ENCODE results near the gene R3HDM4. TPM values are rescaled to one million over a fixed set of nuclear protein-coding genes. Genes with fewer than 3 reads are reported as not detected.

Gene R3HDM4
- polyA plus RNA-seq, 1 experiment: 24.0 TPM

- Histone ChIP-seq H3K27ac (ENCODE audit: low read depth, low read length) (no peak overlapping the region), H3K4me3 (ENCODE audit: low read depth, low read length) (no peak overlapping the region), H3K9me3 (ENCODE audit: control insufficient read depth, insufficient read depth, low read length) (peaks cover 6% of the 10 kb centered on the region; the same call in 1 of the 2 replicates), H3K27me3 (ENCODE audit: control insufficient read depth, insufficient read depth, low read length) (peaks cover 3% of the 10 kb centered on the region)
- TF ChIP-seq CTCF (IDR thresholded peaks at IDR 0.05; ENCODE audit: low read depth, low read length): no peak
- no peak for DNase-seq (ENCODE audit: low read depth, low spot score)
- ChIA-PET POLR2A (interaction anchor here (0.7 kb wide), 1 partner anchor 10 kb away, joined by 4 read pairs; no protein-coding TSS in a partner anchor), CTCF (interaction anchor here (0.6 kb wide), 1 partner anchor 140 kb away, joined by 3 read pairs; no protein-coding TSS in a partner anchor)
These were observed 51.8 kb downstream of the R3HDM4 start for GRCh38 chr19:861141-861755.

DNA sequence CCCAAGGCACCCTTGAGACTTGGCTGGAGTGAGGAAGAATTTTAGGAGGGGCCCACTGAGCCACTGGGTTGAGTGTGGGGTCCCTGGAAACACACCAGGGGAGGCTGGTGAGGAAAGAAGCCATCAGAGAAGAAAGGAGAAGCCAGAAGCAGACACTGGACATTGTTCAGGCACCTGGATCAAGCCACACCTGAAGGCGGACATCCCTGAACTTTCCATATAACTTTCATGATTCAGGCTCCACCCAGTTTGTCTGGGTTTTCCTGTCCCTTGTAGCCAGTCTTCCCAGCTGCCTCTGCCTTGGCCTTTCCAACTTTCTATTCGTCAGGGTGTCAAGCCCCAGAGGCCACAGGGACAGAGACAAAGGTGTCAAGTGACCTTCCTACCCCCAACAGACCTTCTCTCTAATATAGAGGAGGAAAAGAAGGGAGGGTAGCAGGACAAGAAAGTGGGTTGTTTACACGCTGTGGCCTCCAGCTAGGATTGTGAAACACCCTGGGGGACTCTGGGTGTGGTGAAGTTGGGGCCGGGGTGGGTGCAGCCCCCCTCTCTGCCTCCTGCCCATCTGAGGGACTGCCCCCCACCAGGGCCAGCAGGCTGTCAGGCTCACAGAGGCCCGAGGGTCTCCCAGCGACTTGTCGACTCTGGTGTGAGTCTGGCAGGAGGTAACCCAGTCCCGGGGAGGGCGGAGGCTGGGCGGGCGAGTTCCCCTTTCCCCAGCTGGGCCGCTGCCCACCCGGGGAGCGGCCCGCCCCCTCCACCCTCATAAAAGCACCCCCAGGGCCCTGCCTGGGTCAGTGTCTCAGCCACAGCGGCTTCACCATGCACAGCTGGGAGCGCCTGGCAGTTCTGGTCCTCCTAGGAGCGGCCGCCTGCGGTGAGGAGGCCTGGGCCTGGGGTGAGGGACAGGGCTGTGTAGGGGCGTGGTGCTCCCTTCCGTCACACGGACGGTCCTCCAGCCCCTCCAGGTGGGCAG lies 53.9 kb downstream of the R3HDM4 start, which contains the start of gene CFD:
CFD (plus strand) TSS at position 797 of the 976 bp plus-strand sequence; CDS start at position 823, 26 bp downstream.
- DNase-seq (ENCODE audit: low read depth, low spot score): no peak
- no peak for TF ChIP-seq CTCF (IDR thresholded peaks at IDR 0.05; ENCODE audit: low read depth, low read length)
- Histone ChIP-seq H3K9me3 (ENCODE audit: control insufficient read depth, insufficient read depth, low read length) (peaks cover 6% of the 10 kb centered on the region; the same call in 1 of the 2 replicates), H3K4me3 (ENCODE audit: low read depth, low read length) (peak within 1 kb of the TSS; percentile 49), H3K27ac (ENCODE audit: low read depth, low read length) (no peak within 1 kb of the TSS), H3K27me3 (ENCODE audit: control insufficient read depth, insufficient read depth, low read length) (peaks cover 3% of the 10 kb centered on the region)
- POLR2A ChIA-PET: interaction anchor here (1.6 kb wide), 1 partner anchor 55 kb away, joined by 4 read pairs; no protein-coding TSS in a partner anchor
- CTCF ChIA-PET: interaction anchor here (0.7 kb wide), 1 partner anchor 63 kb away, joined by 7 read pairs; no protein-coding TSS in a partner anchor

GRCh38 chr19:858284-858683 lies 54.7 kb downstream of the R3HDM4 start:
- H3K27ac ChIP-seq (ENCODE audit: low read depth, low read length): no peak overlapping the region
- H3K4me3 ChIP-seq (ENCODE audit: low read depth, low read length): no peak overlapping the region
- TF ChIP-seq CTCF (IDR thresholded peaks at IDR 0.05; ENCODE audit: low read depth, low read length): no peak
- H3K27me3 ChIP-seq (ENCODE audit: control insufficient read depth, insufficient read depth, low read length): peaks cover 5% of the 10 kb centered on the region
- ChIA-PET POLR2A (interaction anchor here (0.7 kb wide), 1 partner anchor 21 kb away, joined by 3 read pairs; no protein-coding TSS in a partner anchor), CTCF (interaction anchor here (0.7 kb wide), 2 partner anchors 64 to 351 kb away, joined by 4 to 7 read pairs; no protein-coding TSS in a partner anchor)
- no peak for DNase-seq (ENCODE audit: low read depth, low spot score)
- H3K9me3 ChIP-seq (ENCODE audit: control insufficient read depth, insufficient read depth, low read length): peaks cover 6% of the 10 kb centered on the region; the same call in 1 of the 2 replicates

DNA sequence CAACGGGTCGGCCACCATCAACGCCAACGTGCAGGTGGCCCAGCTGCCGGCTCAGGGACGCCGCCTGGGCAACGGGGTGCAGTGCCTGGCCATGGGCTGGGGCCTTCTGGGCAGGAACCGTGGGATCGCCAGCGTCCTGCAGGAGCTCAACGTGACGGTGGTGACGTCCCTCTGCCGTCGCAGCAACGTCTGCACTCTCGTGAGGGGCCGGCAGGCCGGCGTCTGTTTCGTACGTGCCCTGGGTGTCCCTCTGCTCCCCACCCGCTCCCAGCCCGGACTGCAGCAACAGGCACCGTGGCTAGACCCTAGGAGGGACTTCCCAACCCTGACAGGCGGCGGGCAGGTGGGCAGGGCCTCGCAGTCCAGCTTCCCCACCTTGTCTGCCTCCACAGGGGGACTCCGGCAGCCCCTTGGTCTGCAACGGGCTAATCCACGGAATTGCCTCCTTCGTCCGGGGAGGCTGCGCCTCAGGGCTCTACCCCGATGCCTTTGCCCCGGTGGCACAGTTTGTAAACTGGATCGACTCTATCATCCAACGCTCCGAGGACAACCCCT lies 57.4 kb downstream of the R3HDM4 start:
- Histone ChIP-seq H3K27ac (ENCODE audit: low read depth, low read length) (no peak overlapping the region), H3K27me3 (ENCODE audit: control insufficient read depth, insufficient read depth, low read length) (peaks cover 16% of the 10 kb centered on the region), H3K4me3 (ENCODE audit: low read depth, low read length) (no peak overlapping the region), H3K9me3 (ENCODE audit: control insufficient read depth, insufficient read depth, low read length) (no peaks in the 10 kb centered on the region; the same call in 1 of the 2 replicates)
- no peak for TF ChIP-seq CTCF (IDR thresholded peaks at IDR 0.05; ENCODE audit: low read depth, low read length)
- ChIA-PET CTCF (no interaction called here), POLR2A (no interaction called here)
- no peak for DNase-seq (ENCODE audit: low read depth, low spot score)
